ENCODE data around the gene TAS2R46.
"Not testable (repeated sequence)": the region's sequence is repeated elsewhere in the genome, so short reads cannot be mapped to it uniquely, and the experiment has no call there.

TAS2R46 gene, protein sequence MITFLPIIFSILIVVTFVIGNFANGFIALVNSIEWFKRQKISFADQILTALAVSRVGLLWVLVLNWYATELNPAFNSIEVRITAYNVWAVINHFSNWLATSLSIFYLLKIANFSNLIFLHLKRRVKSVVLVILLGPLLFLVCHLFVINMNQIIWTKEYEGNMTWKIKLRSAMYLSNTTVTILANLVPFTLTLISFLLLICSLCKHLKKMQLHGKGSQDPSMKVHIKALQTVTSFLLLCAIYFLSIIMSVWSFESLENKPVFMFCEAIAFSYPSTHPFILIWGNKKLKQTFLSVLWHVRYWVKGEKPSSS

DNA sequence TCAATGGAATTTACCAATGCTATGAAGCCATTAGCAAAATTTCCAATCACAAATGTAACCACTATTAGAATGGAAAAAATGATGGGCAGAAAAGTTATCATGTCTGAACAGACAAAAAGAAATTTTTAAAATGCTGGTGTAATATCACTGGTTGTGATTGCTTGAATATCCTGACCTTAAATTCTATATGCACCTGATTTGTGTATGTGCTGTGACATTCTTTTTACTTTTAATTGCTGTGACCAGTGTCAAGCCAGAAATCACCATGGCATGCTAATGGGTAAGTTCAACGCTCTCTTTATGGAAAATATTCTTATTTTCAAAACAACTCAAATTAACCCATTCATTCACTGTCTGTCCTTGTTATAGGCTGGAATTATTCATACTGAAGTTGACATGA, at the start of gene TAS2R46:
Gene TAS2R46, minus strand, starts transcription at position 101 of the 400 bp plus-strand sequence. Its CDS starts 0 bp downstream, at position 101.
- not testable (repeated sequence) for DNase-seq

DNA sequence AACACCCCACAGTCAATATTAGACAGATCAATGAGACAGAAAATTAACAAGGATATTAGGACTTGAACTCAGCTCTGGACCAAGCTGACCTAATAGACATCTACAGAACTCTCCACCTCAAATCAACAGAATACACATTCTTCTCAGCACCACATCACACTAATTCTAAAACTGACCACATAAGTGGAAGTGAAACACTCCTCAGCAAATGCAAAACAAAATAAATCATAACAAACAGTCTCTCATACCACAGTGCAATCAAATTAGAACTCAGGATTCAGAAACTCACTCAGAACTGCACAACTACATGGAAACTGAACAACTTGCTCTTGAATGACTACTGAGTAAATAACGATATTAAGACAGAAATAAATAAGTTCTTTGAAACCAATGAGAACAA, 49.1 kb upstream of the TAS2R46 start:
- DNase-seq = not testable (repeated sequence)

DNA sequence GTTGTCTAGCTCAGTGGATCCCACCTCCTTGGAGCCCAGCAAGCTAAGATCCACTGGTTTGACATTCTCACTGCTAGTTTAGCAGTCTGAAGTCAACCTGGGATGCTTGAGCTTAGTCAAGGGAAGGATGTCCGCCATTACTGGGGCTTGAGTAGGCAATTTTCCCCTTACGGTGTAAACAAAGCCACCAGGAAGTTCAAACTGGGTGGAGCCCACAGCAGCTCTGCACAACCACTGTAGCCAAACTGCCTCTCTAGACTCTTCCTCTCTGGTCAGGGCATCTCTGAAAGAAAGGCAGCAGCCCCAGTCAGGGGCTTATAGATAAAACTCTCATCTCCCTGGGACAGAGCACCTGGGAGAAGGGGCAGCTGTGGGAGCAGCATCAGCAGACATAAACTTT, 46.8 kb upstream of the TAS2R46 start:
- DNase-seq = no peak

DNA sequence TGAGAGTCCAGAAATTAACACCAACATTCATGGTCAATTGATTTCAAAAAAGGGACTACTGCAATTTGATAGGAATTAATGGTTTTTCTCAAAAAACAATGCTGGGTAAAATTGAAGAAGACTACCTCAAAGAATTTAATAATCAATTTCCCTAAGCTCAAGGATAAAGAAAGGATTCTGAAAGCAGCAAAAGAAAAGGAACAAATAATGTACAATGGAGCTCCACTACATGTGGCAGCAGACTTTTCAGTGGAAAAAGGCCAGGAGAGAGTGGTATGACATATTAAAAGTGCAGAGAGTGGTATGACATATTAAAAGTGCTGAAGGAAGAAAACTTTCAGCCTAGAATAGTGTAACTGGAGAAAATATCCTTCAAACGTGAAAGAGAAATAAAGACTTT, 45.6 kb upstream of the TAS2R46 start:
- no peak for DNase-seq

DNA sequence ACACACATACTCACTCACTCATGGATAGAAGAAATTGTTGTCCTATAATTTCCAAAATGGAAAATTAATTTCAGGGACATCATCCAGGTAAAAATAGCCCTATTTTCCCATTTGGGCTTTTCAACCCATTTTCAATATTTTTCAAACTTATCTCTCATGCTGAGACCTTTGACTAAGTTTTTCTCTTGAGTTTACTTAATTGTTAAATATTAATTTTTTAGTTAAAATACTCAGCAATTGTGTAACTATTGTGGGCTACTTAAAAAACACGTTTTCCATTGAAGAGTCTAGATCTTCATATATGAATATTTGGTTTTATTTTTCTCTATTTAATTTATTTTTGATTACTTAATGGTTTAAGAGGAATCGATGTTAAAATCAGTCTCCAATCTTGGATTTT, 44.2 kb upstream of the TAS2R46 start:
- no peak for DNase-seq

DNA sequence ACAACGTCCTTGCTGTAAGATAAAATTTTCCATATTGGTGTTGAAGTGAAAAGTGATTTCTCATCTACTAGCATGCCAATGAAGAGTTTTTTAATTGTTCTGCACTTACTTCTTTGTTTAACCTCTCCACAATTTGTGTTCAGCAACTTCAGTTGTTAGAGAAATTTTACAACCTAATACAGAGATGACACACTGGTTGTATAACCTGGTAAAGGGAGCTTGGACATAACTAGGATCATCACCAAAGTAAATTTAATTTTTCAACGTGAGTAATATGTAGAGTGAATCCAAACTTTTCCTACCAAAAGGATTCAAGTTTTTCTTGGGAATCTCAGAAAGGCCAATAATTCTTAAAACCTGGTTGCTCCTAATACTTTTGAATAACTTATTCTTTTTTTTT, 43.5 kb upstream of the TAS2R46 start:
- DNase-seq = no peak

DNA sequence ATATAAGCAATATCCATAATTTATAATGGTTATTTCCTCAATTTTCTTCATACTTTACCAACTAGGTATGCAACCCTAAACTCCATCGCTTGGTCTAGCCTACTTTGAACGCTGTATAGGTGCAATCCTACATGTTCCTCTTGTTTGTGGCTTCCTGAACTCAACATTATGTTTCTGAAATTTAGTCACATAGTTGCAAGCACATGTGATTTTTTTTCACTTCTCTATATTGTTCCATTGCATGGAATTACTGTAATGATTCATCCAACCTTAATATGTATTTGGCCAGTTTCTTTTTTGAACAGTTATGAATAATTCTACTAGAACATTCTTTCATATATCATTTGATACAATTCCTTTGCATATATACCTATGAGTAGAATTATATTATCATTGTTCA, 32.8 kb upstream of the TAS2R46 start:
- not testable (repeated sequence) for DNase-seq

DNA sequence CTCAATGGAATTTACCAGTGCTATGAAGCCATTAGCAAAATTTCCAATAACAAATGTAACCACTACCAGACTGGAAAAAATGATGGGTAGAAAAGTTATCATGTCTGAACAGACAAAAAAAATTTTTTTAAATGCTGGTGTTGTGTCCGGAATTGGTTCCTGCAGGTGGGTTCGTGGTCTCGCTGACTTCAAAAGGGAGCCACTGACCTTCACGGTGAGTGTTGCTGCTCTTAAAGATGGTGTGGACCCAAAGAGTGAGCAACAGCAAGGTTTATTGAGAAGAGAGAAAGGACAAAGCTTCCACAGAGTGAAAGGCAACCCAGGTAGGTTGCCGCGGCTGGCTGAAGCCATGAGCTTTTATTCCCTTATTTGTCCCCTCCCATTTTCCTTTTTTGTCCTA, 30.0 kb upstream of the TAS2R46 start, which contains the start of gene TAS2R43:
Gene TAS2R43, minus strand, starts transcription at position 186 of the 400 bp plus-strand sequence. Its CDS starts 84 bp downstream, at position 102.
- no peak for DNase-seq

DNA sequence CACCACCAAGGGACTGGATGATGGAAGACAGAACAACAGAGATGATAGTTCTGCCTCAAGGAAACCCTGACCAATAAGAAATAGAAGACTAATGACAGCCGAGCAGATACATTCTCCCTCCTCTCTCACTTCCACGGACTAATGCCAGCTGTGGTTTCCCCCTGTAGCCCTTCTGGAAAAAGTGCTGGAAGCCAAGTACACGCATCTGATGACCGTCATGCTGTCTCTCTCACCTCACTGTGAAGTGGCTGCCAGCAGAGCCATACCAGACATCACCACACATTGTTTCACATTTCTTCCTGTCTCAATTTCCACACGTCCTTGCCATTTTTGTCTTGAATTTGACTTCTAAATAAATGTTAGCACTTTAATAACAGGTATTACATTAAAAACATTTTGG, 27.2 kb upstream of the TAS2R46 start:
- no peak for DNase-seq

DNA sequence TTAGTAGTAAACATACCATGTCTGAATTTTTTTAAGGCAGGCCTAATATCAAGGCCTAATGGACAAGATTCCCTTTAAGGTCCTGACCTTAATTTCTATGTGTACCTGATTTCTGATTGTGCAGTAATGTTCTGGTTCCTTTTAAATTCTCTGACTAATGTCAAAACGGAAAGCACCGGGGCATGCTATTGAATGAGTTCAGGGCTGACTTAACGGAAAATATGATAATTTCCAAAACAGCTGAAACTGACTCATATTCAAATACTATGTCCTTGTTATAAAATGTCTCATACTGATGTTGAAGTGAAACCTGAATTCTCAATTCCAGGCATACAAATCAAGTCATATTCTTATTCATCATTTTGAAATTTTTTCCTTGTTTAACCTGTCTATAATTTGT, 23.3 kb upstream of the TAS2R46 start:
- no peak for DNase-seq

DNA sequence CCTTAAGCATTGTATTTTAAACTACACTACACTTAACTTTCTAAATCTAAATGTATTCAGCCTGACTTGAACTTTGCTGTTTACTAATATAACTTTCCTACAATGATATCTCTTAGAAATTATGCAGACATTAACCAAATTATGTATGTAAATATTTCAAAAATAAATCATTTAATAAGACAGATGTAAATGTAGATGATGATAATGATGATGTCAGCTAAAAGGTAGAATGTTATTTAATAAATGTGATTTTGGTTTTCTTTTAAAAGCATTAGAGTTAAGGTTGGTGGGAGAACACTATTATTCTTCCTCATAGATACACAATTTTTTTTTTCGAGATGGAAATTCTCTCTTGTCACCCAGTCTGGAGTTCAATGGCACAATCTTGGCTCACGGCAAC, 19.9 kb upstream of the TAS2R46 start:
- no peak for DNase-seq

DNA sequence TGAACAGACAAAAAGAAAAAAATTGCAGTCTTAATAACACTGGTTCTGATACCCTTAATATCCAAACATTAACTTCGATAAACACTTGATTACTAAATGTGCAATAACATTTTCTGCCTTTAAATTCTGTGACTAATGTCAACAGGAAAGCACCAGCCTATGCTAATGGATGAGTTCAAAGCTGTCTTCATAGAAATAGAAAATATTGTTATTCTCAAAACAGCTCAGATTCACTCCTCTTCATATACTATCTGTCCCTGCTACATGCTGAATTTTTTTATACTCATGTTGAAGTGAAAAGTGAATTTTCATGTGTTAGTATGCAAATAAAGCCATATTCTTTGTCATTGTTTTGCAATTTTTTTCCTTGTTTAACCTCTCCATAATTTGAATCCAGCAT, 16.2 kb upstream of the TAS2R46 start:
- DNase-seq = no peak

DNA sequence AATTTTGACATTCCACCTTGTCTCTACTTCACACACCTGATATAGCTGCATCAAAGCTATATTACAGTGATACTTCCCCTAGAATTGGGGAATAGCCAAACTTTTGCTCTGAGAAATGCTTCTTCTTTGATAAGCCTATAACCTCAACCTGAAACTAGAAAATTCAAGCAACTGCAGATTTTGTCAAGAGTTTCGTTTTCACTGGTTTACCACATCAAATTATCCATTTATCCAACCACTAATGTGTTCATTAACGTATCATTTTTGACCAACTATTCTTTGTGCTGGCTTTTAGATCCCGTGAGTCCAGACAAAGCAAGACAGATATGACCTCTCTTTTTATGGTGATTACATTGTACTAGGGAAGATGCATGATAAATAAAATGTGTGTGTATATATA, 13.5 kb upstream of the TAS2R46 start:
- DNase-seq = no peak

DNA sequence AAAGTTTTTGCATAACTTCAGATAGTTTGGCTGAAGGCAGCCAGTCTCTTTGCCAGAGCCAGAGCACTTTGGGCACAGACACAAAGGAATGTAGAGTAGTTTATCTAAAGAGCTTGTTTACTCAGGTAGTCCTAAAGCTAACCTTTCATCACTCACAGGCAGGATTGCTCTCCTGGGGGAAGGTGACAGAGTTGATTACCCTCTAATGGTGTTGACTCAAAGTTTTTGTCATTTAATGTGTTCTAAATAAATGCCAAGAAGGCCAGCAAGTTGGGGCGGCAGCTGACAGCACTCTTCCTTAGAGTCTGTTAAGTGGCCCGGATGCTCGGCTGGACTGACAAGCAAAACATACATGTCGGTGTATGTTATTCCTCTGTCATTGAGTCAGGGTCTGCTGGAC, 9.3 kb upstream of the TAS2R46 start:
- no peak for DNase-seq

DNA sequence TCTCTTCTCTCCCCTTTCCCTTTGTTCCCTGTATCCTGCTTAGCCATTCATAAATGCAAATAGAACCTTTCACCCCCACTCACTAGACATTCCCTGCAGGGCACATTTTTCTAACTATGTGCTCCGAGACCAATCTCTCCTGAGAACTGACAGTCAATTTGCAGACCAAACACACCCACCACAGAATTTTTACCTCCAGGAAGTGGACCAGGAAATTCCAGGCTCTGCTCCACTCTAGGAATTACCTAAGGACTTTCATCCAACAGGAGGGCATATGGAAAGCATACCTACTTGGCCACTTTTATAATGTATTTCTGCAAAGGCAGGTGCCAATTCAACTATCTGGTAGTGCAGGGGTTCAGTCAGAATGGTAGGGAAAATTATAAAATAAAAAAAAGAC, 8.9 kb upstream of the TAS2R46 start:
- no peak for DNase-seq

DNA sequence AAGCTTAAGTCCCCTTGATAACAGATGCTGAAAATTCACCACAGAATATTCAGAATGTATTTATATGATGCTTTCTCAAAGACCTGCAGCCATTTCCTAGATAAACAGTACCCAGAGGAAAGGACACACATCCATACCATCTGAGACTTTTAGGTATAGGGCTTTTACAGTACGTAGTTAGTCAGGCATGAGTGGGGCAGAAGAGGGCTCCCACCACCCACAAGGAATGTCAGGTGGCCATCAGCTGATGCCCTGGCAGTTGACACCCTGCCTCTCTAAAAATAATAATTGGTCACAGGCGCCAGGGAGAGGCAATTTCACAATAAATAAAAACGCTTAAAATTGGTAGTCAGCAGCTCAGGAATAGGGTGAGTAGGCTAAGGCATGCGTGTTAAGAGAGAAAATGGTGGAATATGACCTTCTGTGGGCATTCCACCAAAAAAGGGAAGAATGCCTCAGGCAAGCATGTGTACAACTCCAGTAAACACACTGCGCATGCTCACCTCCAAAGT, 7.8 kb upstream of the TAS2R46 start:
- DNase-seq = no peak

DNA sequence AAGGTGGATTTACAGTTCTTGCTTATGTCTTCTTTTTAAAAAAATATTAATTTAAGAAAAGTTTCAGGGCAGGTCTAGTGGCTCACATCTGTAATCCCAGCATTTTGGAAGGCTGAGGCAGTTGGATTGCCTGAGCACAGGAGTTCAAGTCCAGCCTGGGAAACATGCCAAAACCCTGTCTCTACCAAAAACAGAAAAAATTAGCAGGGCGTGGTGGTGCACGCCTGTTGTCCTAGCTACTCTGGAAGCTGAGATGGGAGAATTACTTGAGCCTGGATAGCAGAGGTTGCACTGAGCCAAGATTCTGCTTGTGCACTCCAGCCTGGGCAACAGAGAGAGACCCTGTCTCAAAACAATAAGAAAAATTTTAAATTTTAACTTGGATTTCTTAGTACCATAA, 5.4 kb upstream of the TAS2R46 start:
- DNase-seq = no peak

DNA sequence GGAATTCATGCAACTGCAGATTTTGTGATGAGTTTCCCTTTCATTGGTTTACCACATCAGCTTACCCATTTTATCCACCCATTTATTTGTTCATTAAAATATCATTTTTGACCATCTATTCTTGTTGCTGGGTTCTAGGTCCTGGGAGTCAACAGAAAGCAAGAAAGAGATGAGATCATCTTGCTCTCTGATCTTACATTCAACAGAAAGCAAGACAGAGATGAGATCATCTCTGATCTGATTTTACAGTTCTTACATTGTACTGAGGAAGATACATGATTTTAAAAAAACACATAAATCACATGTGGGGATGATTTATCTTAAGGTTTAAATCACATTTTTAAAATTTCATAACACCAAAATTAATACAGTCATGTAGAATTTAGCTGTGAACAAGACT, 2.3 kb downstream of the TAS2R46 start:
- no peak for DNase-seq

DNA sequence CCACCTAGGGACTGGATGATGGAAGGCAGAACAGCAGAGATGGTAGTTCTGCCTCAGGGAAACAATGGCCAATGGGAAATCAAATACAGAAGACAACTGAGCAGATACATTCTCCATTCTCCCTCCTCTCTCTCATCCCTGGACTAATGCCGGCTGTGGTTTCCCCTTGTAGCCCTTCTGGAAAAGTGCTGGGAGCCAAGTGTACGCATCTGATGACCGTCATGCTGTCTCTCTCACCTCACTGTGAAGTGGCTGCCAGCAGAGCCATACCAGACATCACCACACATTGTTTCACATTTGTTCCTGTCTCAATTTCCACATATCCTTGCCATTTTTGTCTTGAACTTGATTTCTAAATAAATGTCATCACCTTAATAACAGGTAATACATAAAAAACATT, 3.1 kb downstream of the TAS2R46 start:
- DNase-seq = no peak

DNA sequence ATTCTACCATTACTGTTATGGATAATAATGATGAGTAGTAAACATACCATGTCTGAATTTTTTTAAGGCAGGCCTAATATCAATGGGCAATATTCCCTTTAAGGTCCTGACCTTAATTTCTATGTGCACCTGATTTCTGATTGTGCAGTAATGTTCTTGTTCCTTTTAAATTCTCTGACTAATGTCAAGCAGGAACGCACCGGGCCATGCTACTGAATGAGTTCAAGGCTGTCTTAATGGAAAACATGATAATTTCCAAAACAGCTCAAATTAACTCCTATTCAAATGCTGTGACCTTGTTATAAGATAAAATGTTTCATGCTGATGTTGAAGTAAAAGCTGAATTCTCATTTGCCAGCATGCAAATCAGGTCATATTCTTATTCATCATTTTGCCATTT, 6.8 kb downstream of the TAS2R46 start:
- no peak for DNase-seq

DNA sequence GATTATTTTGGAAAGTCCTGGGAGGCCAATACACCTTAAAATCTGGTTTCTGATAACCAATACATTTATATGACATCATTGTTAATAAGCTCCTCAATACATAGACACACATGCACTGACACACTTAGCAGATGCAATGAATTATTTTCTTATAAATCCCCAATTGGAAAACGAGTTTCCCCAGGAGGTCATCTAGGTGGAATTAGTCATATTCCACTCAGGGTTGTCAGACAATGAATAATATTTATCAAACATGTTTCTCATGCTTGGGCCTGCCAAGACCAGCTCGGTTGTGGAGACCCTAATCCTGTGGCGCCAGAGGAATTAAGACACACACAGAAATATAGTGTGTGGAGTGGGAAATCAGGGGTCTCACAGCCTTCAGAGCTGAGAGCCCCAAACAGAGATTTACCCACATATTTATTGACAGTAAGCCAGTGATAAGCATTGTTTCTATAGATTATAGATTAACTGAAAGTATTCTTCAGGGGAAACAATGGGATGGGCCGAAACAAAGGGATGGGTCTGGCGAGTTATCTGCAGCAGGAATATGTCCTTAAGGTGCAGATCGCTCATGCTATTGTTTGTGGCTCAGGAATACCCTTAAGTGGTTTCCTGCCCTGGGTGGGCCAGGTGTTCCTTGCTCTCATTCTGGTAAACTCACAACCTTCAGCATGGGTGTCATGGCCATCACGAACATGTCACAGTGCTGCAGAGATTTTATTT, 12.1 kb downstream of the TAS2R46 start:
- not testable (repeated sequence) for DNase-seq

DNA sequence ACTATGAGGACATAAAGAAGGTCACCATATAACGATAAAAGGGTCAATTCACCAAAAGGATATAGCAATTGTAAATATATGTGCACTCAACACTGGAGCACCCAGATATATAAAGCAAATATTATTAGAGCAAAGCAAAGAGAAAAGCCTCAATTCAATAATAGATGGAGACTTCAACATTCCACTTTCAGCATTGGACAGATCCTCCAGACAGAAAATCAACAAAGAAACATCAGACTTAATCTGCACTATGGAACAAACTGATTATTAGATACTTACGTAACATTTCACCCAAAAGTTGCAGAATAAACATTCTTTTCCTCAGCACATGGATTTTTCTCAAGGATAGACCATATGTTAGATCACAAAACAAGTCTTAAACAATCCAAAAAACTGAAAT, 20.7 kb downstream of the TAS2R46 start:
- DNase-seq = not testable (repeated sequence)

DNA sequence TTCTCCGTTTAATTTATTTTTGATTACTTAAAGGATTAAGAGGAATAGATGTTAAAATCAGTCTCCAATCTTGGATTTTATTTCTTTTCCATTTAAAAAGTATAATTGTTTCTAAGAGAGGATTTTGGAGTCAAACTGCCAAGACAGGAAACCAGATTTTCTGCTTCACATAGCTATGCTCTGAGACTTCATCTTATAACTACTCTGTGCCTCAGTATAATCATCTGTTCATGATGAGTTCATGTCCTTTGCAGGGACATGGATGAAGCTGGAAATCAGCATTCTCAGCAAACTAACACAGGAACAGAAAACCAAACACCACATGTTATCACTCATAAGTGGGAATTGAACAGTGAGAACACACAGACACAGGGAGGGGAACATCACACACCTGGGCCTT, 21.9 kb downstream of the TAS2R46 start:
- no peak for DNase-seq

DNA sequence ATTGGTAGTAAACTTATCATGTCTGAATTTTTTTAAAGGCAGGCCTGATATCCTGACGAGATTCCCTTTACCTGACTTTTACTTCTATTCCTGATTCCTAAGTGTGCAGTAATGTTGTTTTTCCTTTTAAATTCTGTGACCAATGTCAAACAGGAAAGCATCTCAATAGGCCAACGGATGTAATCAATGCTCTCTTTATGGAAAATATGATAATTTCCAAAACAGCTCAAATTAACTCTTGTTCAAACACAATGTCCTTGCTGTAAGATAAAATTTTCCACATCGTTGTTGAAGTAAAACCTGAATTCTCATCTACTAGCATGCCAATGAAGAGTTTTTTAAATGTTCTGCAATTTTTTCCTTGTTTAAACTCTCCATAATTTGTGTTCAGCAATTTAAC, 22.9 kb downstream of the TAS2R46 start:
- DNase-seq = no peak
